Stimulated activated CD4-positive, alpha-beta T cell treated with anti-CD3 and anti-CD28 coated beads, Interleukin-12 subunit alpha, Interleukin-12 subunit beta, amount 100 ng/mL, for 24 hours (primary cell): ENCODE results near the gene CRYZL1.
"Not testable (repeated sequence)": the region's sequence is repeated elsewhere in the genome, so short reads cannot be mapped to it uniquely, and the experiment has no call there.

Experiments
- DNase-seq, 2 experiments: peaks; one replicate each; pipeline ENCODE4 v3.0.0-alpha.2; 2020; ENCODE audit warnings: low read depth in 2 of 2

Gene CRYZL1

GRCh38 chr21:33641352-33642026 is at the start of gene CRYZL1:
Gene CRYZL1, minus strand, starts transcription at chr21:33641741. Its CDS starts 10,190 bp downstream, at chr21:33631551.
- DNase-seq: peak; percentile 100

- no peak for DNase-seq
These were observed 49.3 kb upstream of the CRYZL1 start for GRCh38 chr21:33690874-33691273.

- no peak for DNase-seq
These were observed 46.8 kb upstream of the CRYZL1 start for GRCh38 chr21:33688353-33688752.

GRCh38 chr21:33687634-33688033 is 46.1 kb upstream of the CRYZL1 start:
- no peak for DNase-seq

DNA sequence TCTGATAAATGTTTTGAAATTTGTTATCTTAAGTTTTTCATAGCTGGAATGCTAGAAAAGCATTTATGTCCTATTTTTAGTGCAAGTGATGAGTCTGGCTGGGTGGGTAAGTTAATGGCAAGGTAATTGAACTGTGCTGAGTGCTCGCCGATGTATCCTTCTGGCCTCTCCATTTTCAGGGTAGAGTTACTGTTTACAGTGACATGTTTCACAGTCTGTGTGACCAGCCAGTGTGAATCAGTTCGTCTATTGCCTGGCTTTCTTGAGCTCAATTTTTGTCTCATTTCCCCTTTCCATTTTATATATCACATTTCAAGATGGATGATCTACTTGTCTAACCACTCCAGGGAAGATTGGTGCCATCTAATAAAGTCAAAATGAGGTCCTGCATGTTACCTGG is 44.8 kb upstream of the CRYZL1 start:
- no peak for DNase-seq

GRCh38 chr21:33685613-33686197 is 44.2 kb upstream of the CRYZL1 start:
- no peak for DNase-seq

DNA sequence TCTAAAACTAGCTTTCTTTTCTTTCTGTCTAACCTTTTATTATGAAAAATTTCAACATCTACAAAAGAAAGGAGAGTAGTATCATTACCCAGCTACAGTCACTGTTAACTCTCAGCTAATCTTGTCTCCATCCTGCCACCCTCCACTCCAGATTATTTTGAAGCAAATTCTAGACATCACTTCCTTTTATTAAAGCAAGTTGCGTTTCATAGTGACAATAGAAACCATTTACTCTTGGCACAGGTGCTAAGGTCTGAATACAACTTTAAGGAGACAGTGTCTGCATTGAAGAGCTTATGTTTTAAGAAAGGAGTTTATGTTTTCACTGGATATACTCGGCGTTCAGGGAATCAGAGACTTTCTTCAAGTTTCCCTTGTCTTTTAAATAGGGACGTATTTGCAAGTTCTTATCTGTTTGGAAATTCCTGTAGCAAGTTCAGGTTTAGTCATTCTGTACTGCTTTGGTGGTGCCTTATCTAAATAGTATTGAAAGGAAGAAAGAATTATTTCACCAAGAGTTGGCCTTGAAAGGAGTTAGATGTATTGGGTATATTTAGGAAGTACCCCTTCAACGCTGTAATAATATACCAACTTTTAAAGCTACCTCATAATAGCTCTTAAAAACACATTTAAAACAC is 43.5 kb upstream of the CRYZL1 start:
- no peak for DNase-seq

DNA sequence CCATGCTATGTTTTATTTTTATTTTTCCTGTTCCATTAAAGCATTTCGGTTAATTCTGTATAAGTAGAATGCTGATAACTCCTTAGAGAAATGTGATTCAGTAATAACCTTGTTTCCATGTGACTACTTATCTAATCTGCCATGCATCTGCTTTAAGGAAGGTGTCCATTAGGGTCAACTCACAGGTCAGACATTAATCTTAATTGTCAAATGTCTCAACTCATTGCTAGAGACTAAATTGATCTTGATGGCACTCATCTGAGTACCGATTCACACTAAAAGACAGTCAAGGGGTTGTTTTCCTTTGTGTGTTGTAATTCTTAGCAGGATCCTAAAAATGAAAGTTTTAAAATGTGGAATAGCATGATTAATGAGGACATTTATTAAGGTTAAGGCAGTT is 42.5 kb upstream of the CRYZL1 start:
- DNase-seq: no peak

GRCh38 chr21:33682992-33683627 is 41.6 kb upstream of the CRYZL1 start:
- DNase-seq: no peak

- DNase-seq: no peak
These were observed 39.3 kb upstream of the CRYZL1 start for GRCh38 chr21:33680870-33681269.

DNA sequence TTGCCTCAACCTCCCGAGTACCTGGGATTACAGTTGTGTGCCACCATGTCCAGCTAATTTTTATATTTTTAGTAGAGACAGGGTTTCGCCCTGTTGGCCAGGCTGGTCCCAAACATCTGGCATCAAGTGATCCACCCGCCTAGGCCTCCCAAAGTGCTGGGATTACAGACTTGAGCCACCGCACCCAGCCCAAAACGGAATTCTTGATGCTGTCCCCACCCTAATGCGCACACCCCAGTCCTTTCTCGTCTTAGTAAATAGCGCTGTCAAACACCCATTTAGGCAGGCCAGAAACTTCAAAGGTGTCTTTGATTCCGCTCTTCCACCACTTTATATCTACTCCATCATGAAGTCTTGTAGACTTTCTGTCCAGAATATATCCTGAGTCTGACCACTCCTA is 35.9 kb upstream of the CRYZL1 start:
- no peak for DNase-seq

GRCh38 chr21:33676666-33677065 is 35.1 kb upstream of the CRYZL1 start:
- not testable (repeated sequence) for DNase-seq

GRCh38 chr21:33674226-33674625 is 32.7 kb upstream of the CRYZL1 start:
- no peak for DNase-seq

- no peak for DNase-seq
These were observed 31.9 kb upstream of the CRYZL1 start for GRCh38 chr21:33673473-33673872.

DNA sequence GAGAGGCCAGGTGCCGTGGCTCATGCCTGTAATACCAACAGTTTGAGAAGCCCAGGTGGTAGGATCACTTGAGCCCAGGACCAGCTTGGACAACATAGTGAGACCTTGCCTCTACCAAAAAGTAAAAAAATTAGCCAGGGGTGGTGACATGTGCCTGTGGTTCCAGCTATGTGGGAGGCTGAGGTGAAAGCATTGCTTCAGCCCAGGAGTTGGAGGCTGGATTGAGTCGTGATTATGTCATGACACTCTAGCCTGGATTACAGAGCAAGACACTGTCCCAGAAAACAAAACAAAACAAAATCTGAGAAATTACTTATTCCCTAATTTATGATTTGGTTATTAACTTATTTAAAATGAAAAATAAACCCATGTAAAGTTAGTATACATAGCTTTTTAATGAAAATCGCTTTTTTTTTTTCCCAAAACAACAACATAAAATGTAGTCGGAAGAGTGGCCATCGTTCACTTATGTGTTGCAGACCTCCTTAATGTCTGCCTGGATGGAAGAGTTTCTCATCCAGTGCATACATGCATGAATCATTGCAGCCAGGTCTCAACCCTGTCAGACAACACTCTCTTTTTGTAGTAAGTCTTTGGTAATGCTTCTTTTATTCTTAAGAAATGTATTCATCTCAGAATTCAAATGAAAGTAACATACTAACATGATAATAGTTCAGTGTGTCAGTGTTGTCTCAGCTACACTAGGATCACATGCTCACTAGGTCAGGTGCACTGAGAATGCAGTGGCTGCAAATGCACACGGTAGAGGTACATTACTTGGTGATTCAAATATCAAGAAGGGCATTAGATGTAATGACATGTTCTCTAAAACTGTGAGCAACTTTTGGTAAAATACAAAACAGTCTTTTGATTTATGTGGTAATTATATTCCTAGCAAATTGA is 28.8 kb upstream of the CRYZL1 start:
- no peak for DNase-seq

DNA sequence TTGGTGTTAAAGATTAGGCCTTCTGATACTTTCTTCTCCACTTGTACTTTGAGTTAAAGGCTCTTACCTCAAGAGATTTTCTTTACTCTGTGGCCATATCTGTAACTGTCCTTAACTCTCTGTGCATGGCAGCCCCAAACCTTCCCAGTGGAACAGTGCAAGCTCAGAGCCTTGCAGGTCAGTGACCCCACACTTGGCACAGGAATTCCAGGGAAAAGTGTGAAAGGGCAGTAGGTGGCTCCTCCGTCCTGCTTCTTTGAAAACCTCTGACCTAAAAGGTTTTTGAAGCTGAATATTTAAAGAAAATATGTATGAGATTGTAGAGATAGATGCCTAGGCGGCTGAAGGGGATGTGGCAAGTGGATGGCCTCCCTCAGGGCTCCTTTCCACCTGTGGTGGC is 27.1 kb upstream of the CRYZL1 start:
- DNase-seq: no peak

- no peak for DNase-seq
These were observed 26.6 kb upstream of the CRYZL1 start for GRCh38 chr21:33668180-33668579.

DNA sequence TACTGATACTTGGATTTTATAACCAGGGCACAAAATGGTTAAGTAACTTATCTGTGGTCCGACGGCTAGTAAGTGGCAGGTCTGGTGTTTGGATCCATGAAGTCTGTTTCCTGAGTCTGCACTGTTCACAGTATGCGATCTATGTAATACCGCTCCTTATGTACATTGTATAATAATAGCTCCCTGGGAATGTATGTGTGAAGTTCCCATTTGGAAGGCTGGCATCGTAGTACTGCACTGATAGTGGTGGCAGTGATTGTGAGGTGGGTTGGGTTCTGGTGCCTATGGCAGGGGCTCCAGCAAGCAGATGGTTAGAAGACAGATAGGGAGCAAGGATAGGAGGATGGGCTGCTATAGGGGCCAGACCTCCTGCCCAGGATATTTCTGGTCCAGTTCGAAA is 26.1 kb upstream of the CRYZL1 start:
- no peak for DNase-seq

DNA sequence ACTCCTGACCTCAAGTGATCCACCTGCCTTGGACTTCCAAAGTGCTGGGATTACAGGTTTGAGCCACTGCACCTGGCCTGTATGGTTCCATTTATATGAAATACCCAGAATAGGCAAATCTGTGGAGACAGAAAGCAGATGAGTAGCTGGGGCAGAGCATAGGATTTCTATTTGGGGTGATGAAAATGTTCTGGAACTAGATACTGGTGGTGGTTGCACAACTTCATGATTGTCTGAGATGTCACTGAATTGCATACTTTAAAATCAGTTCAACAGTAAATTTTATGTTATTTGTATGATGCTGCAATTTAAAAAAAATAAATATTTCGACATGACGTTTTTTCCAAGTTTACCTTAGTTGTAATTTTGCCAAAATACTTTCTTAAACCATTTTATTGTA is 24.6 kb upstream of the CRYZL1 start:
- no peak for DNase-seq

GRCh38 chr21:33664135-33664534 is 22.6 kb upstream of the CRYZL1 start:
- DNase-seq: no peak

DNA sequence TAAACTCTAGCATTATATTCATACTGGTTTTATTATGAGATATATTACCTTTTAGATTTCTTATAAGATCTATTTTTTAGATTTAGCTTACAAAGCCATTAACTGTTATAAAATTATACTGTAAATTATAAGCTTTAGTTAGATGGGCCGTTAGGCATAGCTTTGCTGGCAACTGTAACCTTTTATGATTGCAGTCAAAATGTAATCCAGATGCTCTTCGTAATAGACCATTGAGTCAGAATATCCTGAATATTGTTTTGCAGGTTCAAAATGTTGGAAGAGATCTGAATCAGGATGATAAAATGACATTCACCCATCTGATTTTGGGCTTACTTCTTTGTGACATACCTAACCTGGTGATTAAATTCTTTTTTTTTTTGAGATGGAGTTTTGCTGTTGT is 21.7 kb upstream of the CRYZL1 start:
- DNase-seq: no peak

- DNase-seq: no peak
These were observed 20.5 kb upstream of the CRYZL1 start for GRCh38 chr21:33662046-33662445.
